Measurements from ENCODE around the gene RNF26. TPM values are rescaled to one million over a fixed set of nuclear protein-coding genes. Genes with fewer than 3 reads are reported as not detected.

RNF26 gene
- total and polyA plus RNA-seq, 2 of the 4 experiments (the other 2 are of a cell fraction): 3.4 to 36.7 TPM

DNA sequence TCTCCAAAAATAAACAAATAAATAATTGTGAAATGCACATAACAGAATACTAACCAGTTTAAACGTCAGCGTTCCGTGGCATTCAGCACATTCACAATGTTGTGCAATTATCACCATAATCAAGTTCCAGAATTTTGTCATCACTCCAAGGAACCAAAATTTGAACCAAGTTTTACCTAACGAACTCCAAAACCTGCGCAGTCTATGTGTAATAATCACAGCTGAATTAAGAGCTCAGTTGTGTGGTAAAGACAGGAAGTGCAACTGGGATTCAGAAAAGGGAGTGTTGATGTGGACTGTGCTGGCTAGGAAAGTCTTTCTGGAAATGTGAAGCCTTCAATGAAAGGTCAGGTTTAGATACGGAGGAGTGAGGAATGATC is 12.0 kb upstream of the RNF26 start:
- Histone ChIP-seq H2BK5ac (ENCODE audit: low read depth, low read length, poor library complexity, severe bottlenecking) (no peak overlapping the region), H2AK9ac (replicated peaks; ENCODE audit: low read depth, low read length, poor library complexity) (no peak overlapping the region), H2BK20ac (ENCODE audit: low read depth, low read length) (peak overlapping the region; percentile 4; the same call in 1 of the 2 replicates), H3K23ac (ENCODE audit: low read depth, low read length) (no peak overlapping the region), H3K27me3 (ENCODE audit: control insufficient read depth, insufficient read depth, low read length) (no peaks in the 10 kb centered on the region), H3K36me3 (ENCODE audit: control insufficient read depth, insufficient read depth, low read length) (no peaks in the 10 kb centered on the region), H3K18ac (ENCODE audit: low read depth, low read length) (no peak overlapping the region), H4K20me1 (ENCODE audit: insufficient read depth, low read length) (no peaks in the 10 kb centered on the region), H3K27ac (ENCODE audit: insufficient read depth, low read length) (no peak overlapping the region), H4K8ac (ENCODE audit: low read depth in 2 of 2, low read length in 2 of 2) (peak overlapping the region; percentile 3 to 54; a peak in 3 of 4 replicates), H3K4me2 (ENCODE audit: low read depth, low read length) (no peak overlapping the region), H3K4me1 (ENCODE audit: control insufficient read depth, insufficient read depth, low read length) (peaks cover 34% of the 10 kb centered on the region), H3K9me1 (ENCODE audit: insufficient read depth, low read length) (peaks cover 17% of the 10 kb centered on the region), H3K9me3 (ENCODE audit: control insufficient read depth, insufficient read depth, low read length) (no peaks in the 10 kb centered on the region), H2BK120ac (ENCODE audit: low read depth, low read length) (peak overlapping the region; percentile 59), H4K5ac (ENCODE audit: low read depth, low read length) (peak overlapping the region; percentile 19; the same call in 1 of the 2 replicates), H2BK15ac (ENCODE audit: low read depth, low read length) (peak overlapping the region; percentile 57; the same call in 1 of the 3 replicates), H3K4me3 (ENCODE audit: insufficient read depth, low read depth, low read length) (no peak overlapping the region), H3K14ac (replicated peaks; ENCODE audit: low read depth, low read length) (no peak overlapping the region), H2AFZ (replicated peaks; ENCODE audit: low read length, poor library complexity) (no peak overlapping the region), H4K91ac (ENCODE audit: insufficient read depth, low read depth, low read length) (0 out of 2 replicates have a peak overlapping the region, but pooled peaks have one; percentile 48), H3K79me1 (ENCODE audit: low read depth in 1 of 2, low read length in 2 of 2) (peaks cover 0 to 28% of the 10 kb centered on the region in 2 experiments; a peak in 3 of 4 replicates), H3K9ac (ENCODE audit: low read depth, low read length) (peak overlapping the region; percentile 31; the same call in 1 of the 2 replicates), H3K56ac (ENCODE audit: extremely low read depth, insufficient read depth, low read length) (0 out of 2 replicates have a peak overlapping the region, but pooled peaks have one; percentile 4), H2AK5ac (ENCODE audit: low read depth, low read length) (0 out of 2 replicates have a peak overlapping the region, but pooled peaks have one; percentile 1), H3K4ac (ENCODE audit: low read depth, low read length) (peak overlapping the region; percentile 37; the same call in 1 of the 2 replicates)
- intact Hi-C loops (cut with micrococcal nuclease) (loop anchor here (2.0 to 5.0 kb wide), 3 partner anchors 118 to 230 kb away; partner anchors contain the start of gene ABCG4), dilution Hi-C loops (cut with HindIII; ENCODE audit: low sequenced_read_pairs, unreplicated experiment) (no loop called here), in situ Hi-C loops (cut with MboI; ENCODE audit: low sequenced_read_pairs) (no loop called here)
- TF ChIP-seq CEBPB (IDR thresholded peaks at IDR 0.05; ENCODE audit: low read depth, low read length): peak; percentile 53; the same call in 1 of the 2 replicates
- TF ChIP-seq RAD21 (IDR thresholded peaks at IDR 0.05; ENCODE audit: low read length): no peak
- CTCF ChIA-PET: interaction anchor here (0.8 to 1.5 kb wide), 3 partner anchors 34 to 175 kb away, joined by 3 read pairs; partner anchors contain the start of gene CBL
- ATAC-seq (ENCODE audit: low read depth): no peak
- 64% methylated on average over 6 of the region's 6 CpGs; no CpG with 5 or more reads in 1 of the 2 experiments for WGBS, 2 experiments (ENCODE audit: extremely low coverage in 2 of 2, insufficient read length in 1 of 2)
- no TSS peak for BruUV-seq (replicated peaks)
- POLR2A ChIA-PET (ENCODE audit: unreplicated experiment): no interaction called here
- no peak for DNase-seq

Measured in IMR-90 (cell line).